ENCODE data around the gene PHLDB2. TPM values are rescaled to one million over a fixed set of nuclear protein-coding genes. Genes with fewer than 3 reads are reported as not detected.

The PHLDB2 gene
- total and polyA plus RNA-seq, 2 of the 8 experiments (the other 6 are each of a cell fraction or from before 2014, with no cell fraction given) = 5.8 to 22.6 TPM

GRCh38 chr3:111907151-111907550 is 48.1 kb downstream of the PHLDB2 start:
- no peak overlapping the region for H3K4me3 ChIP-seq (ENCODE audit: extremely low read depth in 1 of 4, insufficient read depth in 2 of 4, low read depth in 3 of 4, low read length in 4 of 4)
- no peaks in the 10 kb centered on the region; a peak in 1 of 7 replicates for H3K4me1 ChIP-seq (replicated peaks in 1 of 4; ENCODE audit: control insufficient read depth in 3 of 4, insufficient read depth in 4 of 4, low read length in 3 of 4)
- POLR2A ChIA-PET (ENCODE audit: partially characterized antibody) = no interaction called here
- H3K4me2 ChIP-seq (ENCODE audit: insufficient read depth in 1 of 2, low read depth in 2 of 2, low read length in 2 of 2) = no peak overlapping the region
- no peak overlapping the region for H2BK15ac ChIP-seq (ENCODE audit: low read length)
- H3K27ac ChIP-seq (ENCODE audit: low read depth, low read length) = no peak overlapping the region
- FAIRE-seq (no peak), DNase-seq (ENCODE audit: low read depth in 1 of 2, low spot score in 2 of 2) (no peak)
- H3K18ac ChIP-seq (ENCODE audit: extremely low read depth, low read length) = no peak overlapping the region
- no peak overlapping the region for H2AFZ ChIP-seq (ENCODE audit: low read length)
- no peaks in the 10 kb centered on the region for H3K23me2 ChIP-seq (ENCODE audit: low read depth, low read length)
- H4K5ac ChIP-seq (ENCODE audit: insufficient read length, low read depth, low read length) = no peak overlapping the region
- no peaks in the 10 kb centered on the region for H3K27me3 ChIP-seq (replicated peaks in 1 of 4; ENCODE audit: control insufficient read depth in 3 of 4, extremely low read depth in 1 of 4, insufficient read depth in 3 of 4, low read length in 3 of 4)
- H3K23ac ChIP-seq (ENCODE audit: insufficient read length) = no peak overlapping the region
- H3K56ac ChIP-seq (replicated peaks; ENCODE audit: insufficient read length, low read depth, low read length) = no peak overlapping the region
- H3K14ac ChIP-seq (ENCODE audit: insufficient read length) = no peak overlapping the region
- no peak overlapping the region for H4K8ac ChIP-seq (ENCODE audit: extremely low read depth, insufficient read depth, low read length)
- CTCF ChIA-PET (ENCODE audit: partially characterized antibody) = interaction anchor here (0.7 to 1.2 kb wide), 5 partner anchors 10 to 82 kb away, joined by 3 read pairs; no protein-coding TSS in a partner anchor
- H3K4ac ChIP-seq (replicated peaks; ENCODE audit: insufficient read length, low read depth, low read length) = no peak overlapping the region
- no peak overlapping the region for H2AK5ac ChIP-seq (ENCODE audit: low read depth, low read length)
- no peaks in the 10 kb centered on the region for H3K9me3 ChIP-seq (ENCODE audit: insufficient read depth in 2 of 2, low read depth in 1 of 2, low read length in 1 of 2)
- H2BK5ac ChIP-seq (ENCODE audit: low read depth, low read length) = no peak overlapping the region
- no peaks in the 10 kb centered on the region for H3K79me1 ChIP-seq (ENCODE audit: low read depth, low read length)
- no peaks in the 10 kb centered on the region for H4K20me1 ChIP-seq (replicated peaks in 1 of 2; ENCODE audit: control insufficient read depth in 1 of 2, insufficient read depth in 2 of 2, low read length in 2 of 2)
- H2BK12ac ChIP-seq (ENCODE audit: low read depth, low read length) = no peak overlapping the region
- 85% methylated on average over 4 of the region's 4 CpGs; no CpG with 5 or more reads in 1 of the 2 experiments for WGBS, 2 experiments (ENCODE audit: extremely low coverage in 1 of 2, insufficient coverage in 1 of 2, insufficient read length in 1 of 2, insufficient replicate concordance in 2 of 2, low coverage in 1 of 2, low lambda C conversion rate in 2 of 2, missing lambda C conversion rate in 1 of 2)
- H3K36me3 ChIP-seq (ENCODE audit: control insufficient read depth in 2 of 4, insufficient read depth in 4 of 4, low read length in 3 of 4) = no peaks in the 10 kb centered on the region
- H2BK120ac ChIP-seq (replicated peaks; ENCODE audit: low read depth, low read length) = no peak overlapping the region
- no peak overlapping the region for H2BK20ac ChIP-seq (ENCODE audit: low read length)
- H3K9ac ChIP-seq (replicated peaks in 1 of 4; ENCODE audit: extremely low read depth in 1 of 4, low read depth in 3 of 4, low read length in 3 of 4) = no peak overlapping the region
- no peak overlapping the region for H4K91ac ChIP-seq (replicated peaks; ENCODE audit: insufficient read length, low read length)
- no peaks in the 10 kb centered on the region for H3K79me2 ChIP-seq (ENCODE audit: control insufficient read depth in 1 of 2, insufficient read depth in 2 of 2, low read length in 2 of 2)
- no peak for TF ChIP-seq E2F6 (IDR thresholded peaks at IDR 0.05)
- TF ChIP-seq BRCA1 (IDR thresholded peaks at IDR 0.05; ENCODE audit: low read depth, low read length) = no peak
- TF ChIP-seq CEBPB (IDR thresholded peaks at IDR 0.05; ENCODE audit: low read depth, low read length) = no peak
- TF ChIP-seq SIX5 (IDR thresholded peaks at IDR 0.05; ENCODE audit: low read depth, low read length) = no peak
- TF ChIP-seq CTBP2 (IDR thresholded peaks at IDR 0.05; ENCODE audit: borderline replicate concordance, insufficient read depth, insufficient read length, low read length) = no peak
- TF ChIP-seq SAP30 (IDR thresholded peaks at IDR 0.05; ENCODE audit: insufficient read depth, insufficient replicate concordance, low read length) = no peak
- no peak for TF ChIP-seq SP4 (IDR thresholded peaks at IDR 0.05; ENCODE audit: low read length)
- TF ChIP-seq CHD1 (IDR thresholded peaks at IDR 0.05; ENCODE audit: low read depth, low read length) = no peak
- no peak for TF ChIP-seq EP300 (IDR thresholded peaks at IDR 0.05; ENCODE audit: borderline replicate concordance in 1 of 2, low read depth in 2 of 2, low read length in 2 of 2)
- TF ChIP-seq TCF12 (IDR thresholded peaks at IDR 0.05; ENCODE audit: low read depth, low read length) = no peak
- no peak for TF ChIP-seq EGR1 (IDR thresholded peaks at IDR 0.05; ENCODE audit: borderline replicate concordance, low read depth, low read length)
- no peak for TF ChIP-seq RBBP5 (IDR thresholded peaks at IDR 0.05; ENCODE audit: borderline replicate concordance, low read depth, low read length)
- no peak for TF ChIP-seq RFX5 (IDR thresholded peaks at IDR 0.05; ENCODE audit: borderline replicate concordance, low read depth, low read length)
- no peak for TF ChIP-seq SRF (IDR thresholded peaks at IDR 0.05; ENCODE audit: low read depth, low read length)

Data from H1 (cell line).